AG04450 (cell line): ENCODE results near the gene FAM25G. TPM values are rescaled to one million over a fixed set of nuclear protein-coding genes. Genes with fewer than 3 reads are reported as not detected.

Source experiments
- CTCF ChIA-PET: fragments of 300-600, 350-600 bp; formaldehyde crosslinking; extraction: SDS; loops from one replicate; lab custom pipeline; 2022; ENCODE audit warnings: antibody characterized with exemption, inconsistent platforms; lab: Charles Lee
- POLR2A ChIA-PET: fragments of 350-600 bp; formaldehyde crosslinking; extraction: SDS; loops from one replicate; lab custom pipeline; 2021; ENCODE audit warnings: antibody characterized with exemption, inconsistent platforms; lab: Yijun Ruan, JAX
- DNase-seq: peaks from one replicate; pipeline ENCODE4 v3.0.0-alpha.2; 2011; ENCODE audit warnings: low read depth, low spot score
- H3K27ac ChIP-seq: one replicate; pipeline ENCODE4 v1.5.1; 2012; ENCODE audit warnings: low read depth, low read length, control low read depth
- H3K27me3 ChIP-seq: one replicate; pipeline ENCODE4 v1.6.0; 2012; ENCODE audit warnings: low read length; ENCODE audit not compliant: control insufficient read depth, insufficient read depth
- H3K4me3 ChIP-seq: 2 replicates; pipeline ENCODE4 v1.5.1; 2011; ENCODE audit warnings: mild to moderate bottlenecking, low read depth, low read length, control low read depth
- H3K9me3 ChIP-seq: 2 replicates; pipeline ENCODE4 v1.5.1; 2012; ENCODE audit warnings: low read length; ENCODE audit not compliant: control insufficient read depth, insufficient read depth
- CTCF ChIP-seq: IDR thresholded peaks from 2 replicates; pipeline ENCODE4 v1.5.1; 2011; ENCODE audit warnings: low read depth, low read length, control low read depth, inconsistent platforms
- polyA plus RNA-seq: library from polyadenylated mRNA; depleted of rRNA; stranded (reverse); fragments of >200 nt; gene quantifications from 2 replicates; pipeline ENCODE4 v1.2.3, GENCODE V29; 2011

Gene FAM25G
- polyA plus RNA-seq, 1 experiment = not detected

- Histone ChIP-seq H3K9me3 (peaks cover 8% of the 10 kb centered on the region; the same call in 1 of the 2 replicates), H3K27me3 (peaks cover 22% of the 10 kb centered on the region), H3K4me3 (no peak overlapping the region), H3K27ac (no peak overlapping the region)
- ChIA-PET POLR2A (no interaction called here), CTCF (no interaction called here)
- no peak for DNase-seq
- no peak for TF ChIP-seq CTCF
Measured at GRCh38 chr10:47445720-47446119, 45.8 kb downstream of the FAM25G start.

DNA sequence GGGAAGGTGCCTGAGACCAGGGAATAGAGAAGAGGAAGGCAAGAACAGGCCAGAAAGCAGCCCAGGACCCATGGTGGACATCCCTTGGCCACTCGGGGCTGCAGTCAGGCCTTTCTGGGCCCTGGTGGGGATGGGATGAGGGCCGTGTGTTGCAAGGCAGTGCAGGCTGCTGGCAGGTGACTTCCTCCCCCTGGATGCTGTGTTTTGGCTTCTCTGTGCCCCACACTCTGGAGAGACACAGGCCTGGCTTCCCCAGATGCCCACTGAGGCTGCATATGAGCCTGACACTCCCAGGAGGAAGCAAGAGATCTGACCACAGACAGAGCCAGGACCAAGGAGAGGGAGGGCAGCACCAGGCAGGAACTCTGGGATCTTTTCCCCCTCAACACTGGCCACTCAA lies 47.5 kb downstream of the FAM25G start:
- Histone ChIP-seq H3K27me3 (peaks cover 30% of the 10 kb centered on the region), H3K9me3 (peaks cover 8% of the 10 kb centered on the region; the same call in 1 of the 2 replicates), H3K27ac (no peak overlapping the region), H3K4me3 (no peak overlapping the region)
- DNase-seq = no peak
- CTCF ChIA-PET = no interaction called here
- TF ChIP-seq CTCF = no peak
- POLR2A ChIA-PET = no interaction called here

- H3K27me3 ChIP-seq = peaks cover 30% of the 10 kb centered on the region
- H3K27ac ChIP-seq = no peak overlapping the region
- TF ChIP-seq CTCF = no peak
- CTCF ChIA-PET = no interaction called here
- H3K9me3 ChIP-seq = peaks cover 8% of the 10 kb centered on the region; the same call in 1 of the 2 replicates
- no peak overlapping the region for H3K4me3 ChIP-seq
- POLR2A ChIA-PET = no interaction called here
- DNase-seq = no peak
Measured at GRCh38 chr10:47443145-47443544, 48.4 kb downstream of the FAM25G start.

DNA sequence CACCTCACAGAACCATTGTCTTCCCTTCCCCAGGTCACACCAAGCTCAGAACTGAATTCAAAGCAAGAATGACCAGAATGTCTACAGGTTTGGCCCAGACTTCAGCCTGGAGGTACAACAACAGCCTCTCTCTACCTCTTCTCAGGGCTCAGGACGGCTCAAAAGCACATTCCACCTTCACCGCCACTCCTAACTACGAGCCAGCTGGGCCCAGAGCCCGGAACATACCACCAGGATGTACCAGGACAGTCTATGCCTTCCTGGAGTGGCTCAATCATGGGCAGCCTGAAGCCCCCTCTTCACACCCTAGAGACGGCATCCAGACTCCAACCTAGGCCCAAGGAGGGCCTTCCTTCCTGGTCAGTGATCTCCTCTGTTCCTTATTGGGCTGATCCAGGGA lies 49.1 kb downstream of the FAM25G start:
- Histone ChIP-seq H3K4me3 (no peak overlapping the region), H3K9me3 (peaks cover 8% of the 10 kb centered on the region; the same call in 1 of the 2 replicates), H3K27ac (no peak overlapping the region), H3K27me3 (peaks cover 28% of the 10 kb centered on the region)
- POLR2A ChIA-PET = no interaction called here
- CTCF ChIA-PET = no interaction called here
- DNase-seq = no peak
- no peak for TF ChIP-seq CTCF

GRCh38 chr10:47441938-47442337 lies 49.6 kb downstream of the FAM25G start:
- DNase-seq = no peak
- CTCF ChIA-PET = no interaction called here
- Histone ChIP-seq H3K4me3 (no peak overlapping the region), H3K27me3 (peaks cover 28% of the 10 kb centered on the region), H3K27ac (no peak overlapping the region), H3K9me3 (peaks cover 8% of the 10 kb centered on the region; the same call in 1 of the 2 replicates)
- no peak for TF ChIP-seq CTCF
- POLR2A ChIA-PET = no interaction called here
